Upper lobe of left lung (tissue), 4 donors: ENCODE measurements around the gene CYP21A2.
"Not testable (repeated sequence)": the region's sequence is repeated elsewhere in the genome, so short reads cannot be mapped to it uniquely, and the experiment has no call there.

ENCODE experiments used
- CTCF ChIP-seq, 6 experiments: fragments of 450-650 bp in 4 of 6; fragments of 200-600 bp in 2 of 6; sonication (generic) in 2 of 6; IDR thresholded peaks; one replicate each; pipeline ENCODE4 v1.5.1; 2016 to 2019; ENCODE audit warnings: antibody characterized with exemption in 6 of 6
- EP300 ChIP-seq, 4 donors: sonication (generic); formaldehyde crosslinking; IDR thresholded peaks; one replicate each; pipeline ENCODE4 v1.5.1; 2017; ENCODE audit warnings: antibody characterized with exemption in 4 of 4, control low read depth in 2 of 4
- POLR2A ChIP-seq, 4 donors: fragments of 450-650 bp; IDR thresholded peaks; one replicate each; pipeline ENCODE4 v1.5.1; 2016 to 2017; ENCODE audit warnings: antibody characterized with exemption in 4 of 4, mild to moderate bottlenecking in 2 of 4

GRCh38 chr6:32037136-32037535, 1.1 kb upstream of the CYP21A2 start:
- TF ChIP-seq EP300, POLR2A, CTCF (IDR thresholded peaks at IDR 0.05): not testable (repeated sequence)
